PFSK-1 (cell line): ENCODE data around the gene NMT2.

Experiments
- FOXP2 ChIP-seq: optimal IDR thresholded peaks from 2 replicates; pipeline ENCODE3; 2011; ENCODE audit warnings: borderline replicate concordance, control low read depth, inconsistent platforms; ENCODE audit not compliant: insufficient read depth; ENCODE audit errors: extremely low read length, extremely low read depth
- POLR2AphosphoS5 ChIP-seq: IDR thresholded peaks from 2 replicates; pipeline ENCODE4 v1.6.1; 2012; ENCODE audit warnings: low read depth, mild to moderate bottlenecking, control low read depth, low read length, moderate library complexity
- SIN3A ChIP-seq: IDR thresholded peaks from 2 replicates; pipeline ENCODE4 v1.6.1; 2012; ENCODE audit warnings: mild to moderate bottlenecking, low read length, moderate library complexity, borderline replicate concordance; ENCODE audit not compliant: insufficient read depth
- TAF1 ChIP-seq: IDR thresholded peaks from 2 replicates; pipeline ENCODE4 v1.6.1; 2012; ENCODE audit warnings: low read length, control low read depth, borderline replicate concordance; ENCODE audit not compliant: insufficient read depth
- TF ChIP-seq, protein P1 (sequence below), 2 experiments: IDR thresholded peaks; 2 replicates each; pipeline versions ENCODE4 v1.6.1 to v1.8.0; 2011 to 2012; ENCODE audit warnings: low read depth in 2 of 2, low read length in 2 of 2, control low read depth in 1 of 2, inconsistent platforms in 1 of 2, mild to moderate bottlenecking in 1 of 2, moderate library complexity in 1 of 2; ENCODE audit not compliant: insufficient read depth in 1 of 2

Gene NMT2

DNA sequence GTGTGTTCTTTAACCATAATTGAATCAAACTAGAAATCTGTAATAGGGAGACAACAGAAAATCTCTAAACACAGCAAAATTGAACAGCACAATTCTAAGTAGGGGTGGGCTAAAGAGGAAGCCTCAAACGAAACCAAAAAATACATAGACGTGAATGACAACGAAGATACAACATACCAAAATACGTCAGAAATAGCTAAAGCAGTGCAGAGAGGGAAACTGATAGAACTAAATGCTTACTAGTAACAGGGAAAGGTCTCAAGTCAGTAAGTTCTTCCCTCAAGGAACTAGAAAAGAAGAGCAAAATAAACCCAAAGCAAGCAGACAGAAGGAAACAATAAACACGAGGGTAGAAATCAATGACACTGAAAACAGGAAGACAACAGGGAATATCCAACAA lies 52.3 kb downstream of the NMT2 start:
- TF ChIP-seq POLR2AphosphoS5: no peak
- no peak for TF ChIP-seq SIN3A
- TF ChIP-seq, protein P1, sequence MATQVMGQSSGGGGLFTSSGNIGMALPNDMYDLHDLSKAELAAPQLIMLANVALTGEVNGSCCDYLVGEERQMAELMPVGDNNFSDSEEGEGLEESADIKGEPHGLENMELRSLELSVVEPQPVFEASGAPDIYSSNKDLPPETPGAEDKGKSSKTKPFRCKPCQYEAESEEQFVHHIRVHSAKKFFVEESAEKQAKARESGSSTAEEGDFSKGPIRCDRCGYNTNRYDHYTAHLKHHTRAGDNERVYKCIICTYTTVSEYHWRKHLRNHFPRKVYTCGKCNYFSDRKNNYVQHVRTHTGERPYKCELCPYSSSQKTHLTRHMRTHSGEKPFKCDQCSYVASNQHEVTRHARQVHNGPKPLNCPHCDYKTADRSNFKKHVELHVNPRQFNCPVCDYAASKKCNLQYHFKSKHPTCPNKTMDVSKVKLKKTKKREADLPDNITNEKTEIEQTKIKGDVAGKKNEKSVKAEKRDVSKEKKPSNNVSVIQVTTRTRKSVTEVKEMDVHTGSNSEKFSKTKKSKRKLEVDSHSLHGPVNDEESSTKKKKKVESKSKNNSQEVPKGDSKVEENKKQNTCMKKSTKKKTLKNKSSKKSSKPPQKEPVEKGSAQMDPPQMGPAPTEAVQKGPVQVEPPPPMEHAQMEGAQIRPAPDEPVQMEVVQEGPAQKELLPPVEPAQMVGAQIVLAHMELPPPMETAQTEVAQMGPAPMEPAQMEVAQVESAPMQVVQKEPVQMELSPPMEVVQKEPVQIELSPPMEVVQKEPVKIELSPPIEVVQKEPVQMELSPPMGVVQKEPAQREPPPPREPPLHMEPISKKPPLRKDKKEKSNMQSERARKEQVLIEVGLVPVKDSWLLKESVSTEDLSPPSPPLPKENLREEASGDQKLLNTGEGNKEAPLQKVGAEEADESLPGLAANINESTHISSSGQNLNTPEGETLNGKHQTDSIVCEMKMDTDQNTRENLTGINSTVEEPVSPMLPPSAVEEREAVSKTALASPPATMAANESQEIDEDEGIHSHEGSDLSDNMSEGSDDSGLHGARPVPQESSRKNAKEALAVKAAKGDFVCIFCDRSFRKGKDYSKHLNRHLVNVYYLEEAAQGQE (IDR thresholded peaks at IDR 0.05; ENCODE audit: insufficient read depth in 1 of 2, low read depth in 2 of 2, low read length in 2 of 2): no peak
- TF ChIP-seq TAF1: no peak
- TF ChIP-seq FOXP2: no peak

DNA sequence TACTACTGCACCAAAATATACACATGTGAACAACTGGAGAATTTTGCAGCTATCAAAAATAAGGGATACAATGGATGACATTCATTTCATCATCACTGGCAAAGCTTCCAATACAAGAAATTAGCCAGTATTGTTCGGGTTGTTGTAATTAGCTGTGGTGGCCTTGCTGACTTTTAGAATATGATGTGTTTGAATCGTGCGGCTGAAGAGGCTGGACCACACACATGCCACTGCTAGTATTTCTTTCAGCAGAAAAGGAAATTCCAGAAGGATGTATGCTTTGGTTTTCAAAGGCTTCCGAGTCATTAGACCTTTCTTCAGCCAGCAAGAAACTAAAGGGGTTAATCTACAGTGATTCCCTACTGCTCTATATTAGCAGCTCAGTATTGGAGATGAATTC lies 54.7 kb downstream of the NMT2 start:
- no peak for TF ChIP-seq FOXP2
- TF ChIP-seq POLR2AphosphoS5: no peak
- no peak for TF ChIP-seq SIN3A
- no peak for TF ChIP-seq TAF1
- TF ChIP-seq, protein P1 (IDR thresholded peaks at IDR 0.05; ENCODE audit: insufficient read depth in 1 of 2, low read depth in 2 of 2, low read length in 2 of 2): no peak

DNA sequence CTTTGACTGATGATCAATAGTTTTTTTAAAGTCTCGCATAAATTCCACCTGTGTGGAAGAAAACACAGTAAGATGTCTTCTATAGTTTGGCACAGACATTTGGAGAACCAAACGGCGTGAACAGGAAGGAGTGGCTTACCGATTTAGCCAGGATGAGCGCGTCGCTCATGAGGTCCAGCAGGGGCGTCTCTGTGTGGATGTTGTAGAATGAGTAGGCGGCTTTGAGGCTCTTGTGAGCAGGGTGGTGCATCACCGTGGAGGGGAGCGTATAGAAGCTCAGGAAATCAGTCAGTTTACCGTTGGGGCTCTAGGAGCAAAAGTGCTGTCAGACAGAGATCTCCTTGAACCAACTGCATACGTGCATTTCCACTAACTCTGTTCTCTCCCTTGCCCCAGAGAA lies 55.8 kb downstream of the NMT2 start:
- TF ChIP-seq, protein P1 (IDR thresholded peaks at IDR 0.05; ENCODE audit: insufficient read depth in 1 of 2, low read depth in 2 of 2, low read length in 2 of 2): no peak
- TF ChIP-seq POLR2AphosphoS5 (no peak), SIN3A (no peak), FOXP2 (no peak), TAF1 (no peak)

DNA sequence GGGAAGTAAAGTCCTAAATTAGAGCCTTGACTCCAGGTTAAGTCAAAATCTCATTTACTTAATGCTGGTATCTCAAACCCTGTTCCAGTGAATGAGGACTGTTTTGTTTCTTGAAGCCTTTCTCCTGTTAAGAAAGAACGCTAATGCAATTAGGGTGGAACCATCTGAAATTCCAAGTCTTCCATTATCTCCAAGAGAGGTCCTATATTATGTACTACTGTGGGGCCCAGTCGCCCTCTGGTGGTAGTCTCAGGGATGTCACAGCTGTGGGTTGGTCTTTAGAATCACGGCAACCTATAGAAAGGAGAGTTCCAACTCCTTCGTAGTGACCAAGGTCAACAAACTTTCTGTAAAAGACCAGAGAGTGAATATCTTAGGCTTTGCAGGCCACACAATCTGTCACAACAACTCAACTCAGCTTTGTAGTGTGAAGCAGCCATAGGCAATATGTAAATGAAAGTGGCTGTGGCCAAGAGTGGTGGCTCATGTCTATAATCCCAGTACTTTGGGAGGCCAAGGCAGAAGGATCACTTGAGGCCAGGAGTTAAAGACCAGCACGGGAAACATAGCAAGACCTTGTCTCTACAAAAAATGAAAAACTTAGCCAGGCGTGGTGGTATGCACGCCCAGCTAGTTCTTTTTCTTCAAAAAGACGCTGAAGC lies 62.0 kb downstream of the NMT2 start:
- peak; percentile 13; the same call in 1 of the 2 replicates for TF ChIP-seq POLR2AphosphoS5
- TF ChIP-seq, protein P1 (IDR thresholded peaks at IDR 0.05; ENCODE audit: insufficient read depth in 1 of 2, low read depth in 2 of 2, low read length in 2 of 2): no peak

DNA sequence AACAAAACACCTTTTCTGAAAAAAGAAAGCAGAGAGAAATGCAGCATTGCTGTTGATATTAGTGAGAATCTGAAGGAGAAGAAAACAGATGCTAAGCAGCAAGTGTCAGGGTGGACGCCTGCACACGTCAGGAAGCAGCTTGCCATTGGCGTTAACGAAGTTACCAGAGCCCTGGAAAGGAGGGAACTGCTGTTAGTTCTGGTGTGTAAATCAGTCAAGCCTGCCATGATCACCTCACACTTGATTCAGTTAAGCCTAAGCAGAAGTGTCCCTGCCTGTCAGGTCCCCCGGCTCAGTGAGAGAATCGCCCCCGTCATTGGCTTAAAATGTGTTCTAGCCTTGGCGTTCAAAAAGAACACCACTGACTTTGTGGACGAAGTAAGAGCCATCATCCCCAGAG lies 65.0 kb downstream of the NMT2 start:
- no peak for TF ChIP-seq SIN3A
- TF ChIP-seq FOXP2: no peak
- TF ChIP-seq POLR2AphosphoS5: no peak
- TF ChIP-seq, protein P1 (IDR thresholded peaks at IDR 0.05; ENCODE audit: insufficient read depth in 1 of 2, low read depth in 2 of 2, low read length in 2 of 2): no peak
- no peak for TF ChIP-seq TAF1
